Small intestine (tissue), 16 donors: Measurements from ENCODE around the gene HAUS3. TPM values are rescaled to one million over a fixed set of nuclear protein-coding genes. Genes with fewer than 3 reads are reported as not detected.

Source experiments
- DNase-seq, 2 donors: peaks; one replicate each; pipeline versions ENCODE4 v3.0.0 to v3.0.0-alpha.2; 2013
- FAIRE-seq: peaks from 2 replicates; lab custom pipeline; 2012; peaks lifted over from hg19 to GRCh38; lab: Jason Lieb, UNC
- H3K27ac ChIP-seq, 3 donors: one replicate each; pipeline ENCODE4 v1.5.1; 2013; ENCODE audit warnings: low read length in 2 of 3, mild to moderate bottlenecking in 2 of 3, control low read depth in 1 of 3, inconsistent platforms in 1 of 3, low read depth in 1 of 3, moderate library complexity in 1 of 3
- H3K27me3 ChIP-seq, 3 donors: one replicate each; pipeline ENCODE4 v1.6.1; 2013; ENCODE audit warnings: low read length in 3 of 3, inconsistent platforms in 1 of 3; ENCODE audit not compliant: control insufficient read depth in 3 of 3, insufficient read depth in 3 of 3
- H3K36me3 ChIP-seq, 3 donors: one replicate each; pipeline ENCODE4 v1.6.1; 2013; ENCODE audit warnings: low read length in 3 of 3, inconsistent platforms in 1 of 3, low read depth in 1 of 3, mild to moderate bottlenecking in 1 of 3, moderate library complexity in 1 of 3; ENCODE audit not compliant: control insufficient read depth in 3 of 3, insufficient read depth in 2 of 3
- H3K4me1 ChIP-seq, 3 donors: one replicate each; pipeline ENCODE4 v1.6.1; 2013; ENCODE audit warnings: low read length in 2 of 3, inconsistent platforms in 1 of 3, low read depth in 1 of 3, mild to moderate bottlenecking in 1 of 3, moderate library complexity in 1 of 3; ENCODE audit not compliant: control insufficient read depth in 3 of 3, insufficient read depth in 2 of 3
- H3K4me3 ChIP-seq, 3 donors: one replicate each; pipeline ENCODE4 v1.5.1; 2013; ENCODE audit warnings: low read length in 3 of 3, control low read depth in 1 of 3, inconsistent platforms in 1 of 3, low read depth in 1 of 3, mild to moderate bottlenecking in 1 of 3, moderate library complexity in 1 of 3
- H3K9me3 ChIP-seq, 2 donors: one replicate each; pipeline ENCODE4 v1.6.1; 2013; ENCODE audit warnings: low read depth in 1 of 2, low read length in 1 of 2; ENCODE audit not compliant: control insufficient read depth in 2 of 2, insufficient read depth in 1 of 2
- WGBS, 3 donors: extraction: QIAGEN DNeasy Blood & Tissue Kit; methylation state at CpG; one replicate each; pipeline ENCODE4 v1.1.7; 2013; 5-methylcytosine and 5-hydroxymethylcytosine counted together
- long read RNA-seq, 10 donors: transcript quantifications; one replicate each; lab custom pipeline, GENCODE V29; 2026
- polyA plus RNA-seq, 4 donors: library from polyadenylated mRNA; stranded (reverse) in 3 of 4; unstranded in 1 of 4; fragments of 200-250 nt in 3 of 4; fragments of 120-200 nt in 1 of 4; gene quantifications; one replicate each; pipeline versions ENCODE4 v1.2.1 to v1.2.3, GENCODE V29; 2013
- donor health status: healthy with polysubstance abuse.
- donor health status: control.
- donor health status: control.
- donor health status: Bipolar disorder and iron deficiency.
- donor health status: healthy.

The HAUS3 gene, protein sequence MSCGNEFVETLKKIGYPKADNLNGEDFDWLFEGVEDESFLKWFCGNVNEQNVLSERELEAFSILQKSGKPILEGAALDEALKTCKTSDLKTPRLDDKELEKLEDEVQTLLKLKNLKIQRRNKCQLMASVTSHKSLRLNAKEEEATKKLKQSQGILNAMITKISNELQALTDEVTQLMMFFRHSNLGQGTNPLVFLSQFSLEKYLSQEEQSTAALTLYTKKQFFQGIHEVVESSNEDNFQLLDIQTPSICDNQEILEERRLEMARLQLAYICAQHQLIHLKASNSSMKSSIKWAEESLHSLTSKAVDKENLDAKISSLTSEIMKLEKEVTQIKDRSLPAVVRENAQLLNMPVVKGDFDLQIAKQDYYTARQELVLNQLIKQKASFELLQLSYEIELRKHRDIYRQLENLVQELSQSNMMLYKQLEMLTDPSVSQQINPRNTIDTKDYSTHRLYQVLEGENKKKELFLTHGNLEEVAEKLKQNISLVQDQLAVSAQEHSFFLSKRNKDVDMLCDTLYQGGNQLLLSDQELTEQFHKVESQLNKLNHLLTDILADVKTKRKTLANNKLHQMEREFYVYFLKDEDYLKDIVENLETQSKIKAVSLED
- polyA plus RNA-seq = 10 to 100 TPM in 1 of 4 donors, 1 to 10 TPM in 3; 4.0 to 16.4 (median 5.1) TPM
- long read RNA-seq, donor 1 = 0 reads
- long read RNA-seq, donor 2 = 0 reads
- long read RNA-seq, donor 3, partial matches to known transcripts = 6 of 6 reads
- long read RNA-seq, donor 3, other reads (novel, unspliced or antisense) = 0 of 6 reads
- long read RNA-seq, donor 4 = 0 reads
- long read RNA-seq, donor 5 = 0 reads
- long read RNA-seq, donor 6 = 0 reads
- long read RNA-seq, donor 7 = 0 reads
- long read RNA-seq, donor 8 = 0 reads
- long read RNA-seq, donor 9, full-length matches to known transcripts = 1 of 1 reads
- long read RNA-seq, donor 9, partial matches to known transcripts = 0 of 1 reads
- long read RNA-seq, donor 9, other reads (novel, unspliced or antisense) = 0 of 1 reads
- long read RNA-seq, donor 10, full-length matches to known transcripts = 2 of 2 reads
- long read RNA-seq, donor 10, partial matches to known transcripts = 0 of 2 reads
- long read RNA-seq, donor 10, other reads (novel, unspliced or antisense) = 0 of 2 reads

DNA sequence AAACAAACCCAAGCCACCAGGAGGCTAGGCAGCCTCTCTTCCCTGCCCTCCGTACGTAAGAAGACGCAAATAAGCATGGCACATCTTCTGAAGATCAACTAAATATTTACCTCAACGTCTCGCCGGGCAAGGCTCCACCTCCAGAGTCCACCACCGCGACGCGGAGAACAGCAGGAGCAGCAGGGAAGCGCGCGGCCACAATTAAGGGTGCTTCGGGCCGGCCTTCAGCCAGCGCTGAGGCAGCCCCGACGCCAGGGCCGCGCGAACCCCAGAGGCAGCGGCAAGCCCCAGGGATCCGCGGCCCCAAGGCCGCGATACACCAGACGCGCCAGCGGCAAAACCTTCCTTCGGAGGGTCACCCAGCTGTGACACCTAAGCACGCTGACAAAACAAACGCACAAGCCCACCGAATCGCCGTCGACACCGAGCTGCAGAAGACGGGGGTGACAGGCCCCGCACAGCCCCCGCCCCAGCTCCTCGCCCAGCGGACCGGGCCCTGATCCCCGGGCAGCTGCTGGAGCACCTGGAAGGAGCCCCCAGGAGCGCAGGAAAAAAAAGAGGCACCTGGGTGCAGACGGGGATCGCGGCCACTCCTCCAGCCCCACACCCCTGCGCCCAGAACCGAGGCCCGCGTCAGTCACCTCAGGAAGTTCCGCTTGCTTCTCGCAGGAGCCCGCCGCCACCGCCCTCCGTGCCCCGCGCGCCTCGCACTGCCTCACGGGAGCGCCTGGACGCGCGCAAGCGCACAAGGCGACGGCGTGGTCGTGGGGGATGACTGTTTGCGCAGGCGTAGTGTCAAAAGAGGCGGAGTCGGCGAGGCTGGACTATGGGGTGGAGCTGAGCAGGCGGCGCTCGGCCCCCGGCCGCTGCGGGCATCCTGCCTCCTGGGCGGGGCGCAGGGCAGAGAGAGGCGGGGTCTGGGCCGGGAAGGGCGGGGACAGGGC is at the start of gene HAUS3, which contains the start of gene POLN:
TSS of gene HAUS3 (minus strand) at position 712 of the 944 bp plus-strand sequence. CDS start 1,175 bp downstream, outside the sequence.
TSS of gene POLN (minus strand) at position 712 of the 944 bp plus-strand sequence. CDS start 12,890 bp downstream, outside the sequence.
- Histone ChIP-seq H3K27me3 (no peaks in the 10 kb centered on the region), H3K9me3 (no peaks in the 10 kb centered on the region), H3K4me3 (peak within 1 kb of the TSS; percentile 90 to 95 (median 94)), H3K27ac (peak within 1 kb of the TSS; percentile 79 to 86 (median 85)), H3K36me3 (peaks cover 0 to 11% (median 0%) of the 10 kb centered on the region in 3 donors), H3K4me1 (peaks cover 2 to 34% (median 4%) of the 10 kb centered on the region in 3 donors)
- FAIRE-seq (no peak), DNase-seq (peak; percentile 99)
- WGBS, 3 donors = 0 to 1% (median 1%) methylated on average over 80 to 88 of the region's 88 CpGs

- Histone ChIP-seq H3K27me3 (no peaks in the 10 kb centered on the region), H3K4me3 (no peak overlapping the region), H3K27ac (peak overlapping the region in 1 of 3 donors; percentile 45), H3K9me3 (no peaks in the 10 kb centered on the region), H3K36me3 (peaks cover 0 to 3% (median 0%) of the 10 kb centered on the region in 3 donors), H3K4me1 (peaks cover 0 to 3% (median 0%) of the 10 kb centered on the region in 3 donors)
- DNase-seq (peak in 1 of 2 donors; percentile 62), FAIRE-seq (no peak)
- WGBS, 3 donors = 58 to 77% (median 68%) methylated on average over 24 of the region's 24 CpGs
Measured at GRCh38 chr4:2290974-2291704, 49.2 kb upstream of the HAUS3 start.

DNA sequence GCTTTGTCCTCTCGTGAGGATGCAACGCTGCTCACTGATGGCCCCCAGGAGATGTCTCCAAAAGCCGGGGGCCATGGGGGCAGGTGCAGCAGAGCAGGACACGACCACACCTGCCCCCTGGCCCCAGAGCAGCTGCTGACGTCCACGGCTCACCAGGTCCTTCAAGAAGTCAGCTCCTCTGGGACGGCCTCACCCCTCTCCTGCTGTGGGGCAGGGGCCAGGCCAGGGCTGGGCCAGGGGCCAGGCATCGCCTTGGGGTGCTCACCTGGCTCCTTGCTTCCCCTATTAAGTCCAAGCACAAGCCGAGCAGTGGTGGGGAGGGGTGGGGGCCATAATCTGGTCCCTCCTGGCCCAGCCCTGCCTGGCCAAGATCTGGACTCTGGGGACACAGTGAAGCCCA is 48.6 kb upstream of the HAUS3 start:
- DNase-seq = no peak
- Histone ChIP-seq H3K36me3 (peaks cover 0 to 3% (median 0%) of the 10 kb centered on the region in 3 donors), H3K4me1 (no peaks in the 10 kb centered on the region), H3K27ac (peak overlapping the region in 1 of 3 donors; percentile 51), H3K4me3 (no peak overlapping the region), H3K27me3 (no peaks in the 10 kb centered on the region), H3K9me3 (no peaks in the 10 kb centered on the region)
- WGBS, 3 donors = 87% methylated on average over 7 to 9 of the region's 9 CpGs
- no peak for FAIRE-seq

- FAIRE-seq (no peak), DNase-seq (no peak)
- Histone ChIP-seq H3K4me1 (no peaks in the 10 kb centered on the region), H3K27me3 (no peaks in the 10 kb centered on the region), H3K27ac (no peak overlapping the region), H3K4me3 (no peak overlapping the region), H3K9me3 (no peaks in the 10 kb centered on the region), H3K36me3 (peaks cover 0 to 3% (median 2%) of the 10 kb centered on the region in 3 donors)
- 90 to 94% (median 91%) methylated on average over 9 to 11 of the region's 11 CpGs for WGBS, 3 donors
Measured at GRCh38 chr4:2289955-2290333, 48.0 kb upstream of the HAUS3 start.

GRCh38 chr4:2289311-2289954 is 47.5 kb upstream of the HAUS3 start:
- Histone ChIP-seq H3K27ac (no peak overlapping the region), H3K4me3 (no peak overlapping the region), H3K27me3 (no peaks in the 10 kb centered on the region), H3K4me1 (no peaks in the 10 kb centered on the region), H3K9me3 (no peaks in the 10 kb centered on the region), H3K36me3 (peaks cover 0 to 4% (median 3%) of the 10 kb centered on the region in 3 donors)
- DNase-seq = no peak
- FAIRE-seq = no peak
- WGBS, 3 donors = 93 to 95% (median 94%) methylated on average over 14 of the region's 14 CpGs

DNA sequence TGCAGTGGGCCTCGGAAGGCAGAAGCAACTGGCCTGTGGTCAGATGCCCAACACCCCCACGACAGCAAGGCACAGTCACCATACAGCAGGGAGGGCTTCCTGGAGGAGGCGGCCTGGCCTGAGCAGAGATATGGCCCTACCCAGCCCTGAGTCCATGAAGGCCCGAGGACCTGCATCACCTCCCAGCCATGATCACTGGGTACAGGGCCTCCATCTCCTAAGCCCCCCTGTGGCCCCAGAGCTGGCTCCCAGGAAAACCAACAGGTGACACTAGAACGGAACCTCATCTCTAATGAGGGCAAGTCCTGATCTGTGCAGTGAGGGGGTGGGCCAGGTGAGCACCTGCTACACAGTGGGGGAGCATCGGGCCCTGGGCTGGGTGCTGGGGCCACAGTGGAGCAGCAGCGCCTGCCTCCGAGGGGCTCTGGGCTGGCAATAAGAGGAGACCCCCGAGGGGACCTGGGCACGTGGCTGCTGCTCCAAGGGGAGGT is 46.2 kb upstream of the HAUS3 start:
- Histone ChIP-seq H3K27ac (no peak overlapping the region), H3K4me1 (no peaks in the 10 kb centered on the region), H3K4me3 (no peak overlapping the region), H3K27me3 (no peaks in the 10 kb centered on the region), H3K36me3 (peaks cover 0 to 5% (median 3%) of the 10 kb centered on the region in 3 donors), H3K9me3 (no peaks in the 10 kb centered on the region)
- FAIRE-seq (no peak), DNase-seq (no peak)
- 85 to 92% (median 90%) methylated on average over 10 of the region's 10 CpGs for WGBS, 3 donors

DNA sequence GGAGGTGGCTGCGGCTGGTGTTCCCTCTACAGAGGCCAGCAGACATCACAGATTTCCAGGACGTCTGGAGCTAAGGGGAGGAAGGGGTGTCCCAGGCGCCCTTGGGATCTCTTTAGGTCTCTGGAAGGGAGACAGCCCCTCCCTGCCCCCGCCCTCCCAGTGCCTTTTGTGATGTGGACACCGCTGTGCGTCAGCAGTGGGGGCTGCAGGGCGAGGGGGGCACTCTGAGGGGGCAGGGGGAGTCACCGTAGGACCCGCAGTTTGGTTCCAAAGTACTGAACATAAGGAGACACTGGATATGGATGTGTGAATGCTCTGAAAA is 45.6 kb upstream of the HAUS3 start:
- Histone ChIP-seq H3K27me3 (no peaks in the 10 kb centered on the region), H3K4me3 (no peak overlapping the region), H3K9me3 (no peaks in the 10 kb centered on the region), H3K4me1 (no peaks in the 10 kb centered on the region), H3K27ac (no peak overlapping the region), H3K36me3 (peaks cover 0 to 5% (median 3%) of the 10 kb centered on the region in 3 donors)
- FAIRE-seq (no peak), DNase-seq (no peak)
- 87 to 94% (median 90%) methylated on average over 9 of the region's 9 CpGs for WGBS, 3 donors
